Thoracic aorta (tissue), 2 donors: ENCODE results near the gene CDK2AP2. TPM values are rescaled to one million over a fixed set of nuclear protein-coding genes. Genes with fewer than 3 reads are reported as not detected.

Experiments used
- ATAC-seq: fragments of 150-250 bp; one replicate; pipeline ENCODE4 v1.8.0; 2017; ENCODE audit warnings: low read depth; ENCODE audit not compliant: insufficient number of reproducible peaks, low FRiP score
- DNase-seq: peaks from one replicate; pipeline ENCODE4 v3.0.0-alpha.2; 2020; ENCODE audit warnings: low spot score
- H3K27ac ChIP-seq, 2 donors: fragments of 200-600 bp; sonication (generic); 1 replicate in 1 of 2; 2 replicates in 1 of 2; pipeline ENCODE4 v1.5.1; 2016; ENCODE audit warnings: mild to moderate bottlenecking in 2 of 2, moderate library complexity in 2 of 2
- H3K27me3 ChIP-seq: fragments of 200-600 bp; sonication (generic); replicated peaks from 2 replicates; pipeline ENCODE4 v1.6.0; 2016; ENCODE audit warnings: mild to moderate bottlenecking; ENCODE audit not compliant: insufficient read depth
- H3K36me3 ChIP-seq: fragments of 200-600 bp; sonication (generic); one replicate; pipeline ENCODE4 v1.5.1; 2016
- H3K4me1 ChIP-seq, 2 donors: fragments of 200-600 bp; sonication (generic); 1 replicate in 1 of 2; 2 replicates in 1 of 2; pipeline versions ENCODE4 v1.5.1 to v1.6.0; 2016; ENCODE audit warnings: low read depth in 2 of 2, mild to moderate bottlenecking in 1 of 2; ENCODE audit not compliant: control insufficient read depth in 1 of 2
- H3K4me3 ChIP-seq: fragments of 200-600 bp; sonication (generic); 2 replicates; pipeline ENCODE4 v1.5.1; 2016; ENCODE audit warnings: mild to moderate bottlenecking
- H3K9me3 ChIP-seq: fragments of 200-600 bp; sonication (generic); 2 replicates; pipeline ENCODE4 v1.5.1; 2016
- CTCF ChIP-seq: fragments of 200-600 bp; sonication (generic); IDR thresholded peaks from one replicate; pipeline ENCODE4 v1.5.1; 2019; ENCODE audit warnings: antibody characterized with exemption
- total RNA-seq, 2 donors: library from RNA; depleted of rRNA; stranded (reverse); fragments of >200 nt; gene quantifications; one replicate each; pipeline versions ENCODE4 v1.1.0 to v1.2.3, GENCODE V29; 2016

Gene CDK2AP2
- total RNA-seq, 2 donors from 2014 or later: 53.3 to 73.4 TPM

- H3K9me3 ChIP-seq: no peaks in the 10 kb centered on the region
Measured at GRCh38 chr11:67472882-67473281, 35.1 kb downstream of the CDK2AP2 start.

GRCh38 chr11:67470337-67471002 is 37.5 kb downstream of the CDK2AP2 start:
- H3K27ac ChIP-seq: no peak overlapping the region
- H3K36me3 ChIP-seq: no peaks in the 10 kb centered on the region
- no peaks in the 10 kb centered on the region for H3K9me3 ChIP-seq
- peaks cover 10 to 31% of the 10 kb centered on the region in 2 donors for H3K4me1 ChIP-seq
- no peak for TF ChIP-seq CTCF
- H3K4me3 ChIP-seq: no peak overlapping the region
- no peaks in the 10 kb centered on the region for H3K27me3 ChIP-seq
- no peak for ATAC-seq
- DNase-seq: no peak

More at GRCh38 chr11:67472882-67473281, 35.1 kb downstream of the CDK2AP2 start:
- Histone ChIP-seq H3K4me3 (no peak overlapping the region), H3K27me3 (no peaks in the 10 kb centered on the region), H3K27ac (no peak overlapping the region), H3K36me3 (no peaks in the 10 kb centered on the region), H3K4me1 (peaks cover 5 to 13% of the 10 kb centered on the region in 2 donors)
- ATAC-seq (no peak), DNase-seq (no peak)
- TF ChIP-seq CTCF: no peak

GRCh38 chr11:67469508-67469811 is 38.5 kb downstream of the CDK2AP2 start:
- peaks cover 10 to 37% of the 10 kb centered on the region in 2 donors for H3K4me1 ChIP-seq
- H3K27ac ChIP-seq: peak overlapping the region; percentile 89 to 90
- H3K36me3 ChIP-seq: no peaks in the 10 kb centered on the region
- DNase-seq (no peak), ATAC-seq (no peak)
- no peak for TF ChIP-seq CTCF
- H3K9me3 ChIP-seq: no peaks in the 10 kb centered on the region
- H3K27me3 ChIP-seq: no peaks in the 10 kb centered on the region
- peak overlapping the region; percentile 93 for H3K4me3 ChIP-seq

GRCh38 chr11:67468759-67469507 is 39.0 kb downstream of the CDK2AP2 start, which contains the start of gene TMEM134:
TMEM134 (minus strand) TSS chr11:67469251; CDS start chr11:67469192, 59 bp downstream.
- Histone ChIP-seq H3K4me3 (peak within 1 kb of the TSS; percentile 93), H3K36me3 (no peaks in the 10 kb centered on the region), H3K9me3 (no peaks in the 10 kb centered on the region), H3K27ac (peak within 1 kb of the TSS; percentile 89 to 90), H3K4me1 (peaks cover 10 to 41% of the 10 kb centered on the region in 2 donors), H3K27me3 (no peaks in the 10 kb centered on the region)
- ATAC-seq: peak; percentile 55
- peak; percentile 42 for TF ChIP-seq CTCF
- DNase-seq: peak; percentile 60

- Histone ChIP-seq H3K27ac (peak overlapping the region; percentile 65 to 89), H3K27me3 (no peaks in the 10 kb centered on the region), H3K4me1 (peaks cover 10 to 44% of the 10 kb centered on the region in 2 donors), H3K36me3 (no peaks in the 10 kb centered on the region), H3K4me3 (peak overlapping the region; percentile 93), H3K9me3 (no peaks in the 10 kb centered on the region)
- ATAC-seq: no peak
- TF ChIP-seq CTCF: no peak
- no peak for DNase-seq
Measured at GRCh38 chr11:67468456-67468758, 39.6 kb downstream of the CDK2AP2 start.
